Stimulated activated CD4-positive, alpha-beta T cell treated with anti-CD3 and anti-CD28 coated beads, TNF-alpha, amount 100 ng/mL, for 1 hour (primary cell): ENCODE data around the gene NDUFA1.
"Not testable (repeated sequence)": the region's sequence is repeated elsewhere in the genome, so short reads cannot be mapped to it uniquely, and the experiment has no call there.

Source experiments
- DNase-seq, 3 donors: peaks; one replicate each; pipeline ENCODE4 v3.0.0-alpha.2; 2020; ENCODE audit warnings: low read depth in 3 of 3, low spot score in 1 of 3

NDUFA1 gene

GRCh38 chrX:119900976-119901375, 29.3 kb downstream of the NDUFA1 start:
- DNase-seq = no peak

GRCh38 chrX:119916310-119916709, 44.7 kb downstream of the NDUFA1 start:
- DNase-seq = no peak

- DNase-seq = no peak
Measured at GRCh38 chrX:119917877-119918276, 46.2 kb downstream of the NDUFA1 start.

DNA sequence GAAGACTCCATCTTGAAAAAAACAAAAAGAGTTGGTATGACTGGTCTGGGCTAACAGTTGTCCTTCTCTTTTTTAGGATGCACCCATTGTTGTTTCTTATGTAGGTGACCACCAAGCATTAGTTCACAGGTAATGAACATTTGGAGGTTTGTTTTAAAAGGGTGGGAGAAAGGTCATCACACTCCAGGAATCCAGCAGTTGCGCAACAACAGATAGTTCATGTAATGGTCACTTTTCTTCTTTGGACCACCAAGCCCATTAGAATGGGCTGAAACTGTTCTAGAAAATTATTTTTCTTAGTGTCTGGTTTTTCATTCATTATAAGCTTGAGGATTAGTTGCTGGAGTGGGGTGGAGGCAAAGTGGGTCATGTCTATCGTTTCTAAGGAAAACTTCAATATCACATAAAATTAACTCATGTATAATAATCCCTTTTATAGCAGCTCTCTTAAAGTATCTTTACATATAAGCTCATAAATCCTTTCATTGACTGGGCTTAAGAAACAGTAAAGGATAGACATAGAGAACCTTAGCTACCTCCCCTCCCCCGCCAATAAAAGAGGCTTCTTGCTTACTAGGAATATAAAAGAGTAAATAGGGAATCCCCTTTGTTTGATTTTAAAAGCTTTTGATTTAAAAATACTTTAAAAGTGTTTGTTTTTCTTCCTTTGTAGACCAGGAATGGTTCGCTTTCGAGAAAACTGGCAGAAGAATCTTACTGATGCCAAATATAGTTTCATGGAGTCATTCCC, 48.4 kb downstream of the NDUFA1 start:
- DNase-seq = no peak

- not testable (repeated sequence) for DNase-seq
Measured at GRCh38 chrX:119922391-119922790, 50.8 kb downstream of the NDUFA1 start.
